Measurements from ENCODE around the gene FAM161A.
"Not testable (repeated sequence)": the region's sequence is repeated elsewhere in the genome, so short reads cannot be mapped to it uniquely, and the experiment has no call there.

Gene FAM161A

GRCh38 chr2:61853847-61854563 lies at the start of gene FAM161A:
Gene FAM161A, minus strand, starts transcription at chr2:61854060. Its CDS starts 19 bp downstream, at chr2:61854041.
- DNase-seq (ENCODE audit: low read depth in 2 of 3, low spot score in 1 of 3) = peak; percentile 59 to 73 (median 62)

GRCh38 chr2:61900281-61900680 lies 46.4 kb upstream of the FAM161A start:
- DNase-seq (ENCODE audit: low read depth in 2 of 3, low spot score in 1 of 3) = no peak

GRCh38 chr2:61898810-61899209 lies 45.0 kb upstream of the FAM161A start:
- DNase-seq (ENCODE audit: low read depth in 2 of 3, low spot score in 1 of 3) = no peak

DNA sequence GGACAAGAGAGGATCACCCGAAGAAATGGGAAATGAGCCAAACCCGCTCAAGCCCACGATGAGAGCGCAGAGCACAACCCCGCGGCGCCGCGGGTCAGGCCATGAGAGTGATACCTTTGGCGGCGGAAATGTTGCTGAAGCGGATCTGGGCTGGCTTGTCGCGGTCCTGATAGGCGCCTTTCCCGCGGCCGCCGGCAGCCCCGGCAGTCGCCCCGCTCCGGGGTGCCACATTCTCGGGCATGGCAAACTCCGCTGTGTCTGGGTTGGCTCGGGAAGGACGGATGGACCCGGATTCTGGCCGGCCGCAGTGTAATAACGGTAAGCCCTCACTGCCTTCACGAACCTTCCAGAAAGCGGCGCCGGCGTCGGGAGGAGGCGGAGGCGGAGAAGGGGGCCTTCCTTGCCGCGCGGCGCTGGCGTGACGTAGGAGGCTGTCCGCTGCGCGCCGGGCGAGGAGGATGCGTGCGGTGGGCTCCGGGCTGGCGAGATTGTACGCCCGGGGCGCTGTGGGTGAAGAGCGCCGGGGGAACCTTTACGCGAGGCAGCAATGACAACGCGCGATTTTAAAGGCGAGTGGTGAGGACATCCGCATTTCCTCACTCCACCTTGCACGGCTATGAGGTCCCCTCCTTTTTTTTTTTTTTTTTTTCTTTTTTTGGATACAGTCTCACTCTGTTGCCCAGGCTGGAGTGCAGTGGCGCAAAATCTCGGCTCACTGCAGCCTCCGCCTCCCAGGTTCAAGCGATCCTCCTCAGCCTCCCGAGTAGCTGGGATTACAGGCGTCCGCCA lies 34.6 kb upstream of the FAM161A start, which contains the start of gene CCT4:
TSS of gene CCT4 (minus strand) at position 390 of the 789 bp plus-strand sequence. CDS start at position 241, 149 bp downstream.
- DNase-seq (ENCODE audit: low read depth in 2 of 3, low spot score in 1 of 3) = peak; percentile 75 to 89 (median 83)

DNA sequence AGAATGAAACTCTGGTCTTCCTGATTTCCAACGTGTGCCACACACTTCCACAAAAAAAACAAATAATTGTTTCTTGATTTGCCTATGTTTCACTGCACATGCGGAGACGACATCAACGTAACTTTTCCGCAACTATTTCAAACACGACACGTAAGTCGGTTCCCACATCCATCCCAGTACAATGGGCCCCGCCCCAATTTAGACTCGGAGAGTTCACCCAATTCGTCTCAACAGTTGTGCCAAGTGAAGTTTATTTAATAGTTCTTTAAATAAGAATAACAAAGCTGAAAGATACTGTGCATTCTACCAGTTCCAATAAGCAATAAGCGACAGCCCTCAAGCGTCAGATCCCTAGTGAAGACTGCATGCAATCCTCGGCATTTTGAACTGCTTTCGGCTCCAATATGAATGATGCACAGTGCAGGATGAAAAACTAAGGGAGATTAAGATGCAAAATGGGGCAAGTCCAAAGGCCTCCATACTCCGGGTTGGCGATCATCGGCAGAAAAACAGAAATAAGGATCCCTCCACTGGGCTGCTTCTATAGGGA lies 33.9 kb upstream of the FAM161A start:
- peak in 2 of 3 donors; percentile 19 to 25 for DNase-seq (ENCODE audit: low read depth in 2 of 3, low spot score in 1 of 3)

- DNase-seq (ENCODE audit: low read depth in 2 of 3, low spot score in 1 of 3) = no peak
Measured at GRCh38 chr2:61885896-61886603, 32.2 kb upstream of the FAM161A start.

DNA sequence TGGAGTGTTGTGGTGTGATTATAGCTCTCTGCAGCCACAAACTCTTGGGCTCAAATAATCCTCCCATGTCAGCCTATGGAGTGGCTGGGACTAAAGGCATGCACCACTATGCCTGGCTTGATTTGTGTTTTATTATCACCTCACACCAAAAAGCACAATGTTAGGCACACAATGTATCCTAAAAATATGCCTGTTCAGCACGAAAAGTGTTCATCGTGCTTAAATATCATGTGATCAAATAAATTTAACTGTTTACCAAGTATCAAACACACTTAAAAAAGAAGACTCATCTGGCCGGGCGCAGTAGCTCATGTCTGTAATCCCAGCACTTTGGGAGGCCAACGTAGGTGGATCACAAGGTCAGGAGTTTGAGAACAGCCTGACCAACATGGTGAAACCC lies 29.0 kb upstream of the FAM161A start:
- no peak for DNase-seq (ENCODE audit: low read depth in 2 of 3, low spot score in 1 of 3)

- not testable (repeated sequence) for DNase-seq (ENCODE audit: low read depth in 2 of 3, low spot score in 1 of 3)
Measured at GRCh38 chr2:61879351-61879750, 25.5 kb upstream of the FAM161A start.

- no peak for DNase-seq (ENCODE audit: low read depth in 2 of 3, low spot score in 1 of 3)
Measured at GRCh38 chr2:61878761-61879160, 24.9 kb upstream of the FAM161A start.

- no peak for DNase-seq (ENCODE audit: low read depth in 2 of 3, low spot score in 1 of 3)
Measured at GRCh38 chr2:61877571-61878245, 23.8 kb upstream of the FAM161A start.

DNA sequence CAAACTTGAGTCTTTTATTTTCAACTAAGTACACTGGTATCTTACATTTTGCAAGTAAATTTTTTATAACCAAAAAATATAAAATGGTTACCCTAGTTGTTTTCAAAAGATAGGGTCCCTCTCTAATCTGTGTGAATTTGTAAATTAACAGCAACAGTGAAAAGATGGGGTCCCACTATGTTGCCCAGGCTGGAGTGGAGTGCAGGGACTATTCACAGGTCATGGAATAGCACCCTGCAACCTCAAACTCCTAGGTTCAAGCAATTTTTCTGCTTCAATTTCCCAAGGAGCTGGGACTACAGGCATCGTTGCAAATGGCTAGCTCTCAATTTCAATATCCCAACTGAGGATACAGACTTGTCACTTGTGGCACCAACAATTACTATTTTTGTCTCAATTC lies 22.5 kb upstream of the FAM161A start:
- no peak for DNase-seq (ENCODE audit: low read depth in 2 of 3, low spot score in 1 of 3)

GRCh38 chr2:61866482-61867089 lies 12.7 kb upstream of the FAM161A start:
- DNase-seq (ENCODE audit: low read depth in 2 of 3, low spot score in 1 of 3) = not testable (repeated sequence)

GRCh38 chr2:61862085-61862484 lies 8.2 kb upstream of the FAM161A start:
- no peak for DNase-seq (ENCODE audit: low read depth in 2 of 3, low spot score in 1 of 3)

DNA sequence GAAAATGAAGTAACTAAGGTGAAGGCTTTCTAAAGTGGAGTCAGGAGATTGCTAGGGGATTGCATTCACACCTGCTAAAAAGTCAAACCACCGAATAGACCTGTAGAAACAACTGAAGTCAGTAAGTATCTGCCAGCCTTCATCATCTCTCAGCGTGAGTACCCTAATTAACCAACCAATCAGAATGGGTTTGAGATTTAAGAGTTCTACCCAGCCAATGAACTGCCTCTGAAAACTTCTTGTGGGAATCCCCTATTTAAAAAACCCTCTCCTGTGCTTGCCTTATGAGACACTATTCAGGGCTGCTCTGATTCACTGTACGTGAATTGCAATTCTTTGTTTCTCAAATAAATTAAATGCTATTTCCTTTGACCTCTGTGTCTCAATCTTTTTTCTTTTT lies 3.4 kb upstream of the FAM161A start:
- no peak for DNase-seq (ENCODE audit: low read depth in 2 of 3, low spot score in 1 of 3)

DNA sequence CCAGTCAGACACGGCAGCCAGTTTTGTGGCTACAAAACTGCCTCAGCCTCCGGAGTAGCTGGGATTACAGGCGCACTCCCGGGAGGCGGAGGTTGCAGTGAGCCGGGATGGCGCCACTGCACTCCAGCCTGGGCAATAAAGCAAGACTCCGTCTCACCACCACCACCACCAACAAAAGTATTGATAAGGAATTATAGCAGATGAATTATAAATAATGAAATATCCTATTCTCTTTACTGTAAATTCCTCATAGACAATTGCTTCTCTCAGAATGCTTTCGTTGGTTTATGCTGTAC lies 1.4 kb upstream of the FAM161A start:
- DNase-seq (ENCODE audit: low read depth in 2 of 3, low spot score in 1 of 3) = no peak

GRCh38 chr2:61854564-61855317 lies 881 bp upstream of the FAM161A start:
- peak; percentile 80 to 85 (median 85) for DNase-seq (ENCODE audit: low read depth in 2 of 3, low spot score in 1 of 3)

- no peak for DNase-seq (ENCODE audit: low read depth in 2 of 3, low spot score in 1 of 3)
Measured at GRCh38 chr2:61853086-61853846, 594 bp downstream of the FAM161A start.

- DNase-seq (ENCODE audit: low read depth in 2 of 3, low spot score in 1 of 3) = not testable (repeated sequence)
Measured at GRCh38 chr2:61851270-61851669, 2.6 kb downstream of the FAM161A start.

GRCh38 chr2:61845320-61845719 lies 8.5 kb downstream of the FAM161A start:
- DNase-seq (ENCODE audit: low read depth in 2 of 3, low spot score in 1 of 3) = no peak

Measured in stimulated activated CD4-positive, alpha-beta T cell treated with anti-CD3 and anti-CD28 coated beads, Interleukin-12 subunit alpha, Interleukin-12 subunit beta, amount 100 ng/mL, for 48 hours (primary cell).